Activated gamma-delta T cell treated with Interleukin-2 at 50 U/mL for 16 hours (primary cell): ENCODE data around the gene NFAM1.
A peak's percentile ranks its signal among the peaks of the same experiment; 100 is the strongest.

ENCODE experiments used
- DNase-seq: peaks from one replicate; pipeline ENCODE4 v3.0.0-alpha.2; 2020

Gene NFAM1

DNA sequence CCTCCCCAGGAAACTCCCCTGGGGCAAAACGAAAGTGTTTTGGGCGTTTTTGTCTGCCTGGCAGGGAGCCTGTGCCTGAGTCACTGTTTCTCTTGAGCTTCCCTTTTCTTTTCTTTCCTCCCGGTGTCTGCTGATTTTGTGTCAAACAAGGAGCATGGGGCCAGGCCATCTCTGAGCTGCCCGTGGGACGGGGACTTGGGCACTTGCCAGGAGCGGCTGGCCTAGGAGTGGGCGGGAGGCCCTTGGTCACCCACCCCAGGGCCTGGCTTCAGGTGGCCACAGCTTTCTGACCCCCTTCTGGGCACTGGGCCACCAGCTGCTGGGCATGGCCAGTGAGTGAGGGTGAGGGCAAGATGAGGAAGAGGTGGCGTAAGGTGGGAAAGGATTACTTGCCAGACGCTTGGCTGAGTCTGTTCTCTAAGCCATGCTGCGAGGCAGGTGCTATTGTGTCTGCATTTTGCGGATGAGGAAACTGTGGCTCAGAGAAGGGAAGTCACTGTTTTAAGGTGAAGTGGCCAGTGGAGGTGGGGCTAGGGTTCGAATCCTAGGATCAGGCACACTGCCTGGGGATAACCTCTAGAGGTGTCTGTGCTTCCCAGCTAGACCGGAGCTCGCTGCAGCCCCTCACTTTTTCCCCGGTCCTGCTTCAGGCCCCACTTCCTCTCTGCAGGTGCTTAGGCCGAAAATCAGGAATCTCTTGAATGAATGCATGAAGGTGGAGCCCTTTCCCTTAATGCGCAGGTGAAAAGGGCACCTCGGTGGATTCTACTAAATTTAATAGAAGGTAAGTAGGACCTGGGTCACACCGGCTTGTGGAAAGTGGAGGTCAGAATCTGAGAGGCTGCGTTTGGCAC is 7.8 kb upstream of the NFAM1 start:
- DNase-seq = no peak

DNA sequence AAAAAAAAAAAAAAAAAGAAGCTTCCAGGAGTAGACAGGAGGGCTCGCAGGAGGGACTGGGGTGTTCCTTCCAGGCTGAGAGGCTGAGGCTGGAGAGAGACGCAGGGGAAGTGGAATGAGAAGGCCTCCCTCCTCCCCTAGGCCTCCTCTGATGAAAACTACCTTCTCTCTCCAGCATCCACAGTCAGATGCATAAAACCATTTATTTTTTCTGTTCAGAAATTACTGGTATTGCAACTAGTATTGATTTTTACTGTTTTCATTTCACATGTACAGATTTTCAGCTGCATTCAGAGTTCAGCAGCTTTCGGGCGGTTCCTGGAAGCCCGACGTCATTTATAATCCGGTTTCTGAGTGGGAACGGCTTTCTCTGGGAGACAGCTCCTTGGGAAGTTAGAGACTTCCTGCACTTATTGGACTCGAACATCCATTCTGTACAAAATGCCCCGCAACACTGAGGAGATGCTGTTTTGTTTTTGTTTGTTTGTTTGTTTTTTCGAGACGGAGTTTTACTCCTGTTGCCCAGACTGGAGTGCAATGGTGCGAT is 6.9 kb upstream of the NFAM1 start:
- no peak for DNase-seq

DNA sequence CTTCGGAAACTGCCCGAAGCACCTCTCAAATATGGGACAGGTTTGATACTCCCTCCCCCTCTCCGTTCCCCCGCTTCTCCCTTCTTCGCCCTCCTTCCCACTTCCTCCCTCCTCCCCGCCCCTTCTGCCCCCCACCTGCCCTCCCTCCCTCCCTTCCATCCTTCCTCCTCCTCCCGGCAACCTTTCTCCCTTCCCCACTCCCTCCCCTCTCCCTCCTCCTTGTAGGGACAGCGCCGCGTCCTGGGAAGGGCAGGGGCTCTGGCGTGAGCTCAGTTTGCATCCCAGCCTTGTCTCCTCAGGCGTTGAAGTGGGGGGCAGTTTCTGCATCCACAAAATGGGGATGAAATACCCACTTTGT is 6.1 kb upstream of the NFAM1 start:
- DNase-seq = no peak

DNA sequence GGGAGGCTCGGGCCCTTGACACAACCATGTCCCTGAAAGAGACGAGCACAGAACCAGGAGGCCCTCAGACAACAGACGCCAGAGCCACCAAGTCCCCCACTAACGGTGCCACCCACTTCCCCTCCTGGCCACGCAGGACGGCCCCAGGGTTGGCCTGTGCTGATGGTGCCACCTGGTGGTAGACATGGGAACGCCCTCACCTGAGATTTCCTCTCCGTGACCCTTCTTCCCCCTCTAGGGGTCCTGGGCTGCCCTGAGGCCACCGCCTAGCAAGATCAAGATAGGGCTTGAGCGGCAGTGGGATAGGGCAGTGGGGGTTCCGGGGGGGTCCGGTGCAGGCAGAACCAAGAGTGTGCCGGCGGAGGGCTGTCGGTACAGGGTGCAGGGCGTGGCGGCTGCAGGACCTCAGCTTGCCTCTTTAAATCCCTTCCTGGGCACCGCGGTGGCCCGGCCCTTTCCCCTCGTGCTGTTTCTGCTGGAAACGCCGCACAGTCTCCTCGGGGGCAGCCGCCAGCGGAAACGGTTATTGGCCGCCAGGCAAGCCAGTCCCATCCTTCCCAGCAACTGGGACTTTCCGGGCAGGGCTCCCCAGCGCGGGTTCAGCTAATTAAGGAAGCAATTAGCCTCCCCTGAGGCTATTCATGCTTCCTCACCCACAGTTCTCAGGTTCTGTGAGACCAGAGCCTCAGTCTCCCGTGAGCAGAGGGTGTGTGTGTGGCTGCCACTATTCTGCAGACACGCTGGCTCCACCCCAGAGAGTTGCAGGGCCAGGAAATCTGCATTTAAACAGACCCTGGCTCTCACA is 5.5 kb upstream of the NFAM1 start:
- DNase-seq = peak; percentile 90

DNA sequence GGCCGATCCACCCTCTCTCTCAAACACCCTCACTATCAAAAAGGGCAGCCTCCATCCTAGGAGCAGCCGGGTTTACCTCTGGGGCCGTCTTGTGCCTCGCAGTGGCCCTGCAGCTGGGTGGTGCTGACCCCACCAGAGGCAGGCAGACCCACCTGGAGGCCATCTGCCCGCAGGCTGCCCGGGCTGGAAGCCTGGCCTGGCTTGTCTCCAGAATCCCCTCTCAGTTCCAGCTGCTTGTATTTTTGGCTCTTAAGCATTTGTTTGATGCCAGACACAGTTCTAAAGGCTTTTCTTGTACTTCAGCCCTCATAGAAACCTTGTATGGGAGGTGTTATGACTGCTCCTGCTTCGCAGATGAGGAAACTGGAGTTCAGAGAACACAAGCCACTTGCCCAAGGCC is 4.2 kb upstream of the NFAM1 start:
- no peak for DNase-seq

DNA sequence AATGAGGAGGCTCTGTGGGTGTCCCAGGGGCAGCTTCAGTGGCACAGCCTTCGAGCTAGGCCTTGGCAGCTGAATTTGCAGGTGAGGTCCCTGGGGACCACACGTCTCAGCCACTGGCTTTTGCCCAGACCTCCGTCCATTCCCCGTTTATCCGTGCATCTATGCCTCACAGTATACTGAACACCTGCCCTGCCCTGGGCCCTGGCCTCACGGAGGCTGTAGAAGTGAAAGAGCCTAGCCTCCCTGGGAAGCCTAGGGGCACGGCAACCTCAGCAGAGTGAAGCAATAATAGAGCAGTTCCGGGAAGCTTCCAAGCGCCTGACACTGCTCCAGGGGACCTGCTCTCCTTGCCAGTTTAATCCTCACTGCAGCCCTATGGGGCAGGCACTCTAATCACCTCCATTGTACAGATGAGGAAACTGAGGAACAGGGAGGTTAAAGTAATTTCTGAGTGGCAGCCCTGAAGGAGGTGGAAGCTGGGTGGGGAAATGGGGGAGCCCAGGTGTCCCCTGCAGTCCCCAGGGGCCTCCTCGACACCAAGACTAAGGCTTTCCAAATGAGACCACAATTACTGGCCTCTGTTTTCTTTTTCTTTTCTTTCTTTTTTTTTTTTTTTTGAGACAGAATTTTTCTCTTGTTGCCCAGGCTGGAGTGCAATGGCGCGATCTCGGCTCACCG is 2.7 kb upstream of the NFAM1 start:
- no peak for DNase-seq

DNA sequence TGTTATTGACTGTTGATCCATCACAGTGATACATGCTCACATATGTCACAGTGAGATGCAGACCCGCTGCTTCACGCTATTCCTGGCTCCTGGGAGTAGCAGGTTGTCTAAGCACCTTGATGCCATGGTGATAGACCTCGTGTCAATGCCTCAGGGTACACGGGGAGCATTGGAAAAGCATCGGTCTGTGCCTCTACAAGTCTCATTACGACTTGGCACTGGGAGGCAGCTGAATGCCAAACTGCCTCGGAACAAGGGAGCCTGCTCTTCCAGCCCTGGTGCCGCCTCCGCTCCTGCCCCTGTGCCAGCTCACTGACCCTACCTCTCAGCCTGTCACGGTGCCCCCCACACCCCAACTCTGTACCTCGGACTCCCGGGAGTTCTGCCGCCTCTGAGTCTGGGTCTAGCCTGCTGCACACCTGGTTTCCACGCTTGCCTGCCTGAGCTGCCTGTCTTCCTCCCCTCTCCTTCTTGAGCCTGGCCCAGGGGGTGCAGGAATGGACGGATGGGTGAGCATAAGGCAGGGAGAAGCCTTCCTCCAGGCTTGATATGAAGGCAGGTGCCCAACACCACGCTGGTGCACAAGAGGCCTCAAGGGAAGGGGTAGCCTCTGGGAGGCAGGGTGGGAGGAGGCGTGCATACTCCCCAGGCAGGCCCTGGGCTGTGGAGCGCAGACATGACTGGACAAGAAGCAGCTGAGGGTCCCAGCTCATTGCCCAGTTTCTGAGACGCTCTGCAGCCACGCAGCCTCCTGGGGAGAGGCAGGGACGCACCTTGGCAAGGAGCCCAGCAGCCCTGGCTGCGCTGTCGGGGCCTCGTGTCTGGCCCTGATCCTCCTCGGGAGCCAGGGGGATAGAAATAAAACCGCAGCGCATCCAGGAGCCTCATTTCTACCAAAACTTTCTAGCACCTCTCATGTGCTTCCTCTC is 1.8 kb upstream of the NFAM1 start:
- DNase-seq = no peak

DNA sequence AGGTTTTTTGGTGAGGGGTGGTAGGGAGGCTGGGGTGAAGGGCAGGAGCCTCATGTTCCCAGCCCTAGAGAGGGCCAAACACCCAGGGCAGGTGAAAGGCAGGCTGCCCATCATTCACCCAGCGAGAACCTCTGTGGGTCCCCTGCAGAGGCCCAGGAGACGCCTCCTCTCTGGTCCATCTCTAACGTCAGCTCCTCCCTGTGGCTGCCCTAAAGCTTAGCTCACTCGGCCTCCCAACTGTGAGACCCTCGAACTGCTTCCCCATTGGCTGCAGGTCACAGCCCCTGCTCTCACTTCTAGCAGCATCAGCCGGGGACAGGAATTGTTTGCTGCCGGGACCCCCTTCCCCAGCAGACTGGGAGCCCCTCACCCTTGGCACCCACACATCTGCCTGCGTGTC is 615 bp upstream of the NFAM1 start:
- no peak for DNase-seq

DNA sequence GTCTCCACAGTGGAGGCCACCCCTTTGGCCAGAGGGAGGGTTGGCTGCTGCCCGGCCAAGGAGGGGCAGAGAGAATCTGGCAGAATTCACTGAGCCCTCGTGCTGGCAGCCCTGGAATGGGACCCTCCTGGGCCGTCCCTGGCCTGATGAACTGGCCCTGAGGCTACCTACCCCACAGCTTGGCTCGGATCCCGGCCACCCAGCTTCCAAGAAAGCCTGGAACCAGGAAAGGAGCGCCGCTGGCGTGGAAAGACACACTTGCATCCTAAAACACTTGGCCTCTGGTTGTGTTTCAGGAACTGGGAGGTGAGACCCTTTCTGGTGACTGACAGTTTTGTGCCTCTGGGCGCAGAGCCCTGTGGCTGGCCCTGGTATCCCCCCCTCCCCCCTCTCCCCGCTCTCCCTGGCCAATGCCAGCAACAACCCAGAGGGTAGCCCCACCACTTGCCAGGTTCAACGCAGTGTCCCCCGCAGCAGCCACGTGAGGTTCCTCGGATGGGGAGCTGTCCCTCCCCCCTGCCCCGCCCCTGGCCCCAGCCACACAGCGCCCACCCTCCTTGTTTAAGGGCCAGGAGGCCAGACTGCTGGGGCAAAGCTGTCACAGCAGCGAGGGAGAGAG is 693 bp downstream of the NFAM1 start:
- DNase-seq = no peak

DNA sequence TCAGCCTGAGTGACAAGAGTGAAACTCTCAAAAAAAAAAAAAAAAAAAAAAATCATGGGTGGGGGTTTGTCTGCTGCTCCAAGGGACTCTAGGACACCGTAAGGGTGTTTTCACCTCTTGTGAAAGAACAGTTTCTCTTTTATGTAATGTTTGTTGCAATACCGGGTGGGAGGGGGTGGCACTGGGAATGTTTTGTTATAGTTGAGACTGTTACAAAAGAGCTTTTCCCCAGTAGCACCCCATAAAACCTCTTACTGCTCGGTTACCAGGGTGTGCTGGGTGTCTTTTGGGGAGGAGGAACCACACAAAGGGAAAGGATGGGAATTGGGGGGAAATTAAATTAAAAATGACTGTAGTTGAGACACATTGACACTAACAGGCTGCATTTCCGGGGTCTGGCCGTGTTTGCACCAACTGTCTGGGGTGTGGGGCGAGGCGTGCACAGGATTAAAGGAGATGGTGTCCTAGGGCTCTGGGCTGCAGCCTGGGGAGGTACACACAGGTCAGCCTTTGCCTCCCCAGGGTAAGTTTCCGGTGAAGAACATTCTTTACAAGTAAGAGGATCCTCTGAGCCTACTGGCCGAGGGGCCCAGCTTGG is 1.6 kb downstream of the NFAM1 start:
- DNase-seq = no peak

DNA sequence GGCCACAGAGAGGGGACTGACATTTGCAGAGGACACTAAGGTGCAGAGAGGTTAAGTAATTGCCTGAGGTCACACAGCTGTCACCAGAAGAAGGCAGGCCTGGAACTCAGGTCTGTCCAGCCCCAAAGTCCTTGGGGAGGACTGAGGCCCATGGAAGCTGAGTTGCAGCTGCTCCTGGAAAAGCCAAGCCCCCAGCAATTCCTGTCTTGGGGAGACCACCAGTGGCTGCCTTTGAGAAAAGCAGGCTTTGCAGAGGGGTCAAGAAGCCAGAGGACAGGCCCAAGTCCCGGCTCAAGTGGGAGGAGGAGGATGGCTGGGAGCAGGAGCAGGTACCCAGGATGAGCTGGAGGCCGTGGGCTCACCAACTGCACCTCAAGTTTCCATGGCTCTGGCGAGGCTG is 3.4 kb downstream of the NFAM1 start:
- no peak for DNase-seq

DNA sequence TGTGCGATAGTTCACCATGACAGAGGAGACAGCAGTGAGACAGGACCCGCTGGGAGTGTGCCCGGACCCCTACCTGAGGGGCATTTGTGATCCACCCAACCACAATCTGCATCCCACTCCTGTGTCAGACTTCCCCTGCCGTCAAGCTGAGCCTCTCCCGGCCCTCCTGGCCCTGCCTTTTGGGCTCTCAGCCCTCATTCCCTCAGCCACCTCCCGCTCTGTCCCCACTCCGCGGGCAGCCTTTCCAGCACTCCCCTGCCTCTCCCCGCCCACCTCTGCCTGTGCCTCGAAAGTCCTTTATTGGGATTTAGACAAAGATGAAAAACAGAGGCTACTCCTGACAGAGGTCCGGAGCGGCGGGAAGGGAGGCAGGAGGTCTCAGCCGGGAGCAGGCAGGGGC is 4.2 kb downstream of the NFAM1 start:
- DNase-seq = no peak

DNA sequence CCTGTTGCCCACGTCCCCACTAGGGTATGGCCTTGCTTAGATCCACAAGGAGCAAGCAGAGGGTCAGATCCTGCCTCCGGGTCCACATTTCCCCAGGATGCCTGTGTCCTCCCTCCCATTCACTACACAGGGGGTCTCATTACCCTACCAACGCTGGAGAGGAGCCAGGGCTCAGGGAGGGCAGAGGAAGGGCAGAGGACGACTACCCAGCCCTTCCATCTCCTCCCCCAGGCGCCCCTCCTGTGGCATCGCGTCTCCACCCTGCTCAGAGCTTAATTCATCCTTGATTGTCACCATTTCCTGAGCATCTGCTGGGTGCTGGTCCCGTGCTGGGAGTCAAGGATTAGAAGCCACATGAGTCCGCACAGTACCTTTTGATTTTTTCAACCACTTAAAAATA is 5.0 kb downstream of the NFAM1 start:
- DNase-seq = no peak

DNA sequence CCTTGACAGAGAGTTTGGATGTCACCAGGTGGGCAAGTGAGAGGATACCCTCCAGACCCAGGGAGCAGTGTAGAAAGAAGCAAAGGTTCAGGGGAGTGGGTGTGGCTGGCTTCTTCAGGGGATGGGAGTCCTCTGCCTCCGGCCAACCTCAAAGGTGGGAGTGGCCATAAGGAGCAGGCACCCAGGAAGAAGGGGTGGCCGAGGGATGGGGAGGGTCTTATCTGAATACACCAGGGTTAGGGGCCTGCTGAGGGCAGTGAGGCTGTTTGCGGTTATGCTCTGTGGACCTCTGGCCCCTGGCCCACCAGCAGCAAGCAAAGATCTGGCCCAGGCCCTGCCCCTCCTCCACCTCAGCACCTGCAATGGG is 6.2 kb downstream of the NFAM1 start:
- DNase-seq = no peak

DNA sequence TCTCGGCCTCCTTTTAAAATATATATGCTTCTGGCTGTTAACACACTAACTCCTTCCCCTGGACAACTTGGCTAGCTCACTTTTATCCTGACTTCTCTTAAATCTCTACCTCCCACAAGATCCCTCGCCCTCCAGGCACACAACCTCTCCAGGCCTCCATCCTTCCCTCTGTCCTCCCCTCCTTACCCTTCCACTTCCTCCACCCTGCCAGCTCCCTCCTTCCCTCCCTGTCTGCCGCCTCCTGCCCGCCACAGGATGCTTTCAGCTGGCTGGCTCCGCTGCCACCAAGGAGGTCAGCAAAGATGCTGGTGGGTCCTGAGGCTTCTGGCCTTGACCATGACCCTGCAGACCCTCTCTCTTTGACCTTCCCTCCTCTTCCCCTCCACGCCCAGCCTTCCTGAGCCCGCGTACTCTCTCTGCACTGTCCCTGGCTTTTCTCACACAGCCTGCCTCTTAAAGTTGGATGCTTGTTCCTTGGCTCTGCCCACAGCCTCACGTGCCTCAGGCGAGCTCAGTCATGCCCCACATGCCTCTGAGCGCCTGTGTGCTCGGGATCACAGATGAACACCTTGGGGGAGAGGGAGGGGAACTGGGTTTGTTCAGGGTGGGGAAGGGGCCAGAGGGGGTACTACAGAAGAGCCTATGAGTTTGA is 6.7 kb downstream of the NFAM1 start:
- no peak for DNase-seq

DNA sequence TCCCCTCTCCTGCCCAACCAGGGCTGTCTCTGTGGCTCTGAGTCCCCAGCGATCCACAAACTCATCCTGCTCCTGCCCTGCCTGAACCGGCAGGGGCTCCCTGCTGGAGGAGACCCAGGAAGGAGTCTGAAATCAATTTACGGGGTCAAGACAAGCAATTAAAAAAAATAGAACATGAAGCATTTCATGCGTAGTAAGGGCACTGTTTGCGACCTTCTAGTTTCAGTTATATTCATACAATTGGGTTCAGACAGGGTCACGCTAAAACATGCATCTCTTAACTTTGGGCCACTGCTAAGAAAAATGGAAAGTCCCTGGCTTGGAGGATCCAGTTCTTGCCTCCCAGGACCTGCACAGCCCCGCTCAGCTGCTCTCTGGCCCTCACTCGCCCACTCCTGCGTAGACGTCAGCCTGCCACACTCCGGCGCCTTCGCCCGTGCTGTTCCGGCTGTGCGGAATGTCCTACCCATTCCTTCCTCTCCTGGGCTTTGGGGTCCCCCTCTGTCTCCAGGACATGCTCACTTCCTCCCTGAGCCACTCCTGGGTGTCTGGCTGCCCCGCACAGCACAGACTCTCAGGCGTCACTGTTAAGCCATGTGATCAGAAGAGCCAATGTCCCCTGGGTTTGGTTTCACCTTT is 12.8 kb downstream of the NFAM1 start:
- DNase-seq = no peak

DNA sequence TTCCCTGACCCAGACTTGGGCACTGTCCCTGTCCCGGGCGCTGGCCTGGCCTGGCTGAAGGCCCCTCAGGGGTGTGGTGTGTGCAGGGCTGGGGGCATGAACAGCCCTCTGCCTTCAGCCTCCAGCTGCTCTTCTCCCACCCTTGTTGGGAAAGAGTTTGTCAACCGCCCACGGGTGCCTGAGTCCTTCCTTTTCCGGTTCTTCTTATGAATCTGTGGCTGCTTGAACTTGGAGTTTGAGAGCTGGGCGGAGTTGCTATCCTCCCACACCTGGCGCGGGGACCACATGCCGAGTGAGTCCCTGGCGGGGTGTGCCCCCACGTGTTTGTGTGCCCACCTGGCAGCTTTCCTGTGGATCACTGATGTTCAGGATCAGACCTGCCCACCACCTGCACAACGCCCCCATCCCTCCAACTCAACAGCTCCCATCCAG is 13.4 kb downstream of the NFAM1 start:
- DNase-seq = no peak

DNA sequence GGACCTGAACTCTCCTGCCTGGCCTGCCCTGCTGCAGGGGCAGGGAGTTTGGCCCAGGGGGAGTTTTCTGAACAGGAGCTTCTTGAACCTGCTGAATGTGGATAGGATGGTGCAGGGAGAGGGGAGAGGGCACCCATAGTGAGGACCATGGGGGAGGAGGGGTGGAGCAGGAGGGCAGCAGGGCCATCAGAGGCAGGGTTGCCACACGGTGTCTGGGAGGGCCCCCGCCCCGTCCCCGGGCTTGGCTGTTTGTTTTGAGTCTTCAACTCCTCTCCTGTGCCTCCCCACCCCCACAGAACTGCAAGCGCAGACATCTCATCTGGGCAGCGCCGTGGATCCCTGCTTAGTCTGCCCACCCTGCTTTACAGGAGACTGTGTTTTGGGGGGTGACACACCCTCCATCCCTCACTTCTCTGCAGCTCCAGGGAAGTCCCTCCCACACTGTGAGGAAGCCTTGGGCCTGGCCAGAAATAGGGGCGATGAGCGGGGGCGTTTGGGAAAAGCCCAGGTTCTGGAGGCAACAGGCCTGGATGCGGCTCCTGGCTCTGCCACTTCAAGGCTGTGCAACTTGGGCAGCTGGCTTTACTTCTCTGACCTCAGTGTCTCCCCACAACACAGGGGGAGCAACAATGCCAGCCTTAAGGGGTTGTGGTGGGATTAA is 14.4 kb downstream of the NFAM1 start:
- DNase-seq = no peak

DNA sequence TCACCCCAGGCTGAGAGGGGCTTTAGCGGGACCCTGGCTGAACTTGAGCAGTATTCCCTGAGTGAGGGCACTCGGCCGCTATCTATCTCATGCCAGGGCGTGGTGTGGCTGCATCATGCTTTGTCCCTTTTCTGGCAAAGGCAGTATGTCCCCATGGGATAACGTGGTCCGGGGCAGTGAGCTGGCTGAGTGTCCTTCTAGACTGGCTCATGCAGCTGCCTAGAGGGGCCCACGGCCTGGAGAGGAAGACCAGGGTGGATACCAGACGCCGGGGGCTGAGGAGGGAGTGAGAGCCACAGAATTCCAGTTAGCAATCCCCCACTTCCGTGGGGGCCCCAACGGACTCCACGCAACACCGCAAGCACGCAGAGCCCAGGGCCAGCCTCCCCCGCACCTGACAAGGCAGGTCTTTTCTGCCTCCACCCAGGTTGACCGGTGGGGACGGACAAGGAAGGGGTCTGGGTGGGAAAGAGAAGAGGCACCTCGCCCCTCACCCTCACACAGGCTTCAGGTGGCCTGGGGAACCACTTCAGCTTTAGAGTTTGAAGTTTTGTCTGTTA is 15.5 kb downstream of the NFAM1 start:
- no peak for DNase-seq
